ENCODE measurements around the gene TXLNB.

Gene TXLNB

GRCh38 chr6:139311831-139312230, 20.0 kb upstream of the TXLNB start:
- DNase-seq (ENCODE audit: low read depth in 1 of 2, low spot score in 1 of 2), result no peak
- TF ChIP-seq POLR2AphosphoS5 (IDR thresholded peaks at IDR 0.05; ENCODE audit: low read depth) (no peak), SPI1 (IDR thresholded peaks at IDR 0.05; ENCODE audit: borderline replicate concordance, low read depth) (no peak), GABPA (IDR thresholded peaks at IDR 0.05; ENCODE audit: low read depth) (no peak), REST (IDR thresholded peaks at IDR 0.05; ENCODE audit: insufficient replicate concordance, low read depth) (no peak), CTCF (IDR thresholded peaks at IDR 0.05; ENCODE audit: insufficient read depth, low read length) (no peak)

GRCh38 chr6:139308936-139309603, 17.3 kb upstream of the TXLNB start:
- TF ChIP-seq REST (IDR thresholded peaks at IDR 0.05; ENCODE audit: insufficient replicate concordance, low read depth) (no peak), CTCF (IDR thresholded peaks at IDR 0.05; ENCODE audit: insufficient read depth, low read length) (no peak), POLR2AphosphoS5 (IDR thresholded peaks at IDR 0.05; ENCODE audit: low read depth) (no peak), SPI1 (IDR thresholded peaks at IDR 0.05; ENCODE audit: borderline replicate concordance, low read depth) (no peak), GABPA (IDR thresholded peaks at IDR 0.05; ENCODE audit: low read depth) (no peak)
- no peak for DNase-seq (ENCODE audit: low read depth in 1 of 2, low spot score in 1 of 2)
- Histone ChIP-seq H3K27ac (replicated peaks) (no peak overlapping the region), H3K4me3 (replicated peaks; ENCODE audit: insufficient read depth, low read length) (no peak overlapping the region), H3K27me3 (ENCODE audit: insufficient read depth, poor library complexity, severe bottlenecking) (no peaks in the 10 kb centered on the region)

More at GRCh38 chr6:139311831-139312230, 20.0 kb upstream of the TXLNB start:
- Histone ChIP-seq H3K27me3 (ENCODE audit: insufficient read depth, poor library complexity, severe bottlenecking) (no peaks in the 10 kb centered on the region), H3K27ac (replicated peaks) (no peak overlapping the region), H3K4me3 (replicated peaks; ENCODE audit: insufficient read depth, low read length) (no peak overlapping the region)

GRCh38 chr6:139308286-139308916, 16.6 kb upstream of the TXLNB start:
- no peak overlapping the region for H3K27ac ChIP-seq (replicated peaks)
- TF ChIP-seq SPI1 (IDR thresholded peaks at IDR 0.05; ENCODE audit: borderline replicate concordance, low read depth) (peak; percentile 36; the same call in 1 of the 2 replicates), GABPA (IDR thresholded peaks at IDR 0.05; ENCODE audit: low read depth) (no peak)
- no peak for DNase-seq (ENCODE audit: low read depth in 1 of 2, low spot score in 1 of 2)
- H3K27me3 ChIP-seq (ENCODE audit: insufficient read depth, poor library complexity, severe bottlenecking), result no peaks in the 10 kb centered on the region
- no peak overlapping the region for H3K4me3 ChIP-seq (replicated peaks; ENCODE audit: insufficient read depth, low read length)

GRCh38 chr6:139306291-139306981, 14.6 kb upstream of the TXLNB start:
- H3K27ac ChIP-seq (replicated peaks), result no peak overlapping the region
- no peak overlapping the region for H3K4me3 ChIP-seq (replicated peaks; ENCODE audit: insufficient read depth, low read length)
- TF ChIP-seq SPI1 (IDR thresholded peaks at IDR 0.05; ENCODE audit: borderline replicate concordance, low read depth) (0 out of 2 replicates have a peak, but pooled peaks have one; percentile 39), GABPA (IDR thresholded peaks at IDR 0.05; ENCODE audit: low read depth) (no peak)
- no peak for DNase-seq (ENCODE audit: low read depth in 1 of 2, low spot score in 1 of 2)
- H3K27me3 ChIP-seq (ENCODE audit: insufficient read depth, poor library complexity, severe bottlenecking), result no peaks in the 10 kb centered on the region
